KG1 (cell line): ENCODE results near the gene EPS8.

Experiments used
- DNase-seq: peaks from one replicate; lab custom pipeline; 2025; lab: John Stamatoyannopoulos, UW

EPS8 gene

DNA sequence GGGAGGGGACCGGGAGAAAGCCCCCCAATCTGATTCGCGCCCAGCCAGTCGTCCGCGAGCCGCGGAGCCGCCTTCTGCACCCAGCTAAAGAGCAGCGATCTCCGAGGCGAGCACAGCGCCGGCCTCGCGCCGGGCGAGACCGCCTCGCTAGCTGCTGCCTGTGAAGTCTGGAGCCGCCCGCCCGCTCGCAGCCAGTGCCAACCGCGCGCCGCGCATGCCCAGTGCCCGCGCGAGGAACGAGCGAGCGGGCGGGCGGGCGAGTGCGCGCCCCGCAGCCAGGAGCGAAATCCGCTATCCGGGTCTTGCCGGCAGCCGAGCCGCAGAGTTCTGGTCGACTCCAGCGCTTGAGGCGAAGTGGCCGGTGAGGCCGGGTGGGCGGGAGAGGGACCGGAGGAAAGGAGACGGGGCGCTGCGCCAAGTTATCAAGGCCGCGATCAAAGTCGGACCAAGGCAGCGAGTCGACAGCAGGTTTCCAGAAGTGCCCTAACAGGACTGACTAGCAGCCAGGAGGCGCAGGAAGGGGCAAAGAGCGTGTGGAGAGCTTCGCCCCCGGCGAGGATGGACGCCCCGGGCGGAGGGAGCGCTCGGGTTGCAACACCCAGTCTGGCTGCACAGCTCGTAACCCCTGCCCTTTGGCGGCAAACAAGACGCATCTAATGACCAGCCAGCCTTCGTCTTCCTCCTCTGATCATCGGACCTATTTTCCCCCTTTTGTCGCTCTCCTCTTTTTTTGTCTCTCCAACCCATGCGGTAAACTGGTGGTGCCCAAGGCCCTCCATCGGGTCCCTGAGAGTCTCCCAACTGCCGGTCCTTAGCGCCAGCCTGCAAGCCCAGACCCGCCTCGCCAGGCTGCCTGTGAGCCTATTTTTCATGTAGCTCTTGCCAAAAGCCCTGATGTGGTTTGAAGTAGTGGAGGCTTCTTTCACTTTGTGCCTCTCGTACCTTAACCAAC, at the start of gene EPS8:
TSS of gene EPS8 (minus strand) at position 169 of the 952 bp plus-strand sequence. CDS start 106,437 bp downstream, outside the sequence.
- DNase-seq: peak; percentile 51

DNA sequence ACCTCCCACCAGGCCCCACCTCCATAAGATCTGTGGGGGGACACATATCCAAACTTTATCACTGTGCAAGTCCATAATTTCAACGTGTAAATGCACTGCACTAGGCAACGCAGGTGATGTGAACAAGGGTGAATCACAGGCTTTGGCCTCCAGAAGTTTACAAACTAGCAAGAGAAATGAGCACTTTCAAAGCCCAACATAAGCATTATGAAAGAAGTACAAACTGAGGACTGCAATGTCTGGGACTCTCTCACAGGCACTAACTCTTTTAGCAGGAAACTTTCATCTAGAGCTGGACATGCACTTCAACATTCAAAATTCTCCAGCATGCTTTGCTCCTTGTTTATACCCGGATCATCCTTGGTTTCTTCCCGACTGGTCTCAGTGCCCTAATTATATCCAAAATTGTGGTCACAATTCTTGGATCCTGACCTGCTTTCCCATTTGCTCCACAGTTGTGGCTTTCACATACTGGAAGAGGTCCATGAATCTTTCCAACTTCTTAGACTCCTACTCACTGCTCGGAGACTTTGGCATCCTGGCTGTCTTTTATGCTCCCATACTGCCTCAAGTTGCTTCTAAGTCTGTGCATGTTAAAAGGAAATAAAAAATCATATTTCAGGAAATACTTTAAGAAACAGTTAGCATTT, 48.1 kb upstream of the EPS8 start:
- DNase-seq: no peak

DNA sequence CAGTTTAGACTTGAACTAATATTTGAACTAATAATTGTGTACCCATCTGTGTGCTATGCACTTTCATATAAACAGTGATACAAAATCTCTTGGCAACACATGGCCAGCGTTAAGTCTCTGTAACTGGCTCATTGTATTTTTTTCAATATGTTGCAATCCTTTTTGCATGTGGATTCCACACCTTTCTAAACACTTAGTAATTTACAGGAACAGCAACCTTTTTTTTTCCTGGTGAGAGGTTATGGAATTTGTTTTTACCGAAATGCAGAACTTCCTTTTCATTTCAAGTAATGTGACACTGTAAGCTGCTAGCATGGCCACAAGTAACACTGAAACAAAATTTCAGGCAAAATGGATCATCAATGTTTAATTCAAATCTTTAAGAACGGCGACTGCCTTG, 45.4 kb upstream of the EPS8 start:
- DNase-seq: no peak

GRCh38 chr12:15831315-15831978, 42.3 kb upstream of the EPS8 start:
- no peak for DNase-seq

GRCh38 chr12:15830538-15830937, 41.4 kb upstream of the EPS8 start:
- DNase-seq: no peak

DNA sequence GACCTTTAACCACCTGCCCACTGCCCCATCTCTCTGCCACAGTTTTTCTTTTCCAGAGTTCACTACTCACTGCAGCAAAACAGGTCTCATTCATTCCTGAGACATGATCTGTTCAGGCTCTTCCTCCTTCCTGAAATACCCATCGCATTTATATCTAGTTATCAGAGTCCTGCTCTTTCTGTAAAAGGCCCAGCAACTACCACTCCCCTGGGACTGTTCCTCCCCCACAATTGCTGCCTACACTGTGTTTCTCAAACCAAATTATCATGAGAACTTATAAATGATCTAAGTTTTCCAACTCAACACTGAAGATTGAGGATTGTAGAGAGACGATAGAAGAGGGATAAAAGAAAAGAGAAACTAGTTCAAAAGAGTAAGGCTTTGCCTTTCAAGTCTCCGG, 40.8 kb upstream of the EPS8 start:
- DNase-seq: no peak

GRCh38 chr12:15829255-15829654, 40.1 kb upstream of the EPS8 start:
- DNase-seq: no peak

GRCh38 chr12:15827136-15827535, 37.9 kb upstream of the EPS8 start:
- no peak for DNase-seq

- DNase-seq: no peak
These were observed 35.3 kb upstream of the EPS8 start for GRCh38 chr12:15824516-15824915.

- DNase-seq: no peak
These were observed 34.4 kb upstream of the EPS8 start for GRCh38 chr12:15823360-15824128.

- no peak for DNase-seq
These were observed 30.7 kb upstream of the EPS8 start for GRCh38 chr12:15819644-15820437.

DNA sequence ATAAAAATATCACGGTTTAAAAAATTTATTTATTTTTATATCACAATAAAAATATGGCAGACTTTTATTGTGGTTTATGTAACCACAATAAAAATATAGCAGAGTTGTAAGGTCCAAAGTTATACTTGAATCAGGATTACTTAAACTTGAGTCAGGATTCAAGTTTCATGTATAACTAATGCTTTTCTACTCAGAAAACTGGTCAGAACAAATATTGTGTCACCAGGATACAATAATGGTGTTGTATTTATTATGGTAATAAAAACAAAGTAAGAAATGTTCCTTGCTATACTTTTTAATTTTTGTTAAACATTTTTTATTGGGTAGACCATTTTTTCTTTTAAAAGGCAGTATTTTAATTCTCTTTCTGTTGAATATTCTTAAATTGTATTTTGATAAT, 29.2 kb upstream of the EPS8 start:
- no peak for DNase-seq

DNA sequence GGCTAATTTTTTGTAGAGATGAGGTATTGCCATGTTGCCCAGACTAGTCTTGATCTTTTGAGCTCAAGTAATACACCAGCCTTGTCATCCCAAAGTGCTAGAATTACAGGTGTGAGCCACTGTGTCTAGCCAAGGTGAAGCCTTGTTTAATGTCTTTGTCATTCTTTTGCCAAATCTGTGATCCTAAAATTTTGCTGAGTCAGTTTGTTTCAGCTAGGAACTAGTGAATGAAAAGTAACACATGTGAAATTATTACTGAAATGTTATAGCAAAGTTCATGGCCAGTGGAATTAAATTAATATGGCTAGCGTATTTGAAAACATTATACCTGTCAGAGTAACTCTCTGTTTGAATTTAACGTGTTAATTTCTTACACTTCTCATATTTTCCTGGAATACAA, 26.5 kb upstream of the EPS8 start:
- no peak for DNase-seq

DNA sequence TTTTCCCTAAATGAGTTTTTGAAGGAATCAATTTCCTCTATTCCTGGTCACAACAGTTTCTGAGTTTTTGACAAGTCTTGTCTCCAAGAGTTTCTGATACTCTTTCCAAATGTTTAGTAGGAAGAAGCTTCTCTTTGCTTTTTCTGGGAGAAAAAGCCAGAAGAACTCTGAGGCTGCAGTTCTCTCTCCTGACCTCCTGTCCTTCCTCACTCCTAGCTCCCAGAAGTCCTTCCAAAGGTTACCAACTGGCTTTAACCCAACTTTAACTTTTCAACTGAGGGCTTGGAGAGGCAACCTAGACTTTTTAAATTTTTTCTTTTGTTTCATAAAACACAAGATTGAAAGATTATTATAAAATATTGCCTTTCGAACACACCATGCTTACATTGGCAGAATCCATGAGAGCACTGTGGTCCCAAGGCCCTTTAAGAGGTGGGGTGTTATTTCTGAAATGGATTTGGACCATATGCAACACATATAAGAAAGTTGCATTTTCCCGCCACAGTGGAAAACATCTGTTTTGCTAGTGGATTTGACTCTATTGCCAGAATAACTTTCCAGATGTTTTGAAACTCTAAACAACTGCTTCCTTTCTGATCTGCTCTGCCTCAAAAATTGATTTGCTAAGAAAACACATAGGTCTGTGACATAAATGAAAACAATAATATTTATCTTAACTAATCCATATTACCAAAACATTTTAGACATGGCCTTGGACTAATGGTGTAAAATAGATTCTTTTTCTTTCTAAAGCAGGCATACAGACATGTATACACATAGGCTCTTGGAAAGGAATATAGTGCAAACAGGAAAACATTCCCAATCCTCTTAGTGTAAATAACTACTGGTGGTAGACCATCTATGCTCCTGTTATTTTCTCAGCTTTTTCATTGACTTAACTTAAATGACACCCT, 22.3 kb upstream of the EPS8 start:
- no peak for DNase-seq

DNA sequence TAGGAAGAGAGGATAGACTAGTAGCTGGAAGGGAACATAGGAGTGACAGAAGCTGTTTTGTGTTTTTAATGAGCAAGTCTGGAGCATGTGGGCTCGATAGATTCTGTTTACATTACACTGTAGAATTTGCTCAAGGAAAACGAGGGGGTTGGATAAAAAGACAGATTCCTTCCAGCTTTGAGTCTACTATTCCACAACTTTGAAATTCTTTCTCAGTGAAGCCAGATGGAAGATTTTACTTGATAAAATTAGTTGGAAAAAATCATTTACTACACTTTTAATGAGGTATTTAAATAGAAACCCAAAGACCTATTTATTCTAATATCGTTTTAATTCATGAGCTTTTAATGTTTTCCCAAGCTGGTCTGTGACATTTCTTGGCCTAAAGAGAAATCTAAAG, 19.5 kb upstream of the EPS8 start:
- DNase-seq: no peak

- no peak for DNase-seq
These were observed 19.1 kb upstream of the EPS8 start for GRCh38 chr12:15808250-15808649.

DNA sequence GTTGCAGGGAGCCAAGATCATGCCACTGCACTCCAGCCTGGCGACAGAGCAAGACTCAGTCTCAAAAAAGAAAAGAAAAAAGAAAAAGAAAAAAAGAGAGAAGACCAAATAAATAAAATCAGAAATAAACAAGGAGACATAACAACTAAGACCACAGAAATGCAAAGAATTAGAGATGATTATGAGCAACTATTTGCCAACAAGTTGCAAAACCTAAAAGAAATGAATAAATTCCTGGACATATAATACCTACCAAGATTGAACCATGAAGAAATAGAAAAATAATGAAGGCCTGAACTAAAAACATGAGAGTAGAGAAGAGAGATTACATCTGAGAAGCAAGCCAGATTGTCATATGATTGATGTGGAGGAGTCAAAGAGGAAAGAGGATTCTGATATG, 17.6 kb upstream of the EPS8 start:
- no peak for DNase-seq

- DNase-seq: no peak
These were observed 12.9 kb upstream of the EPS8 start for GRCh38 chr12:15801770-15802744.

DNA sequence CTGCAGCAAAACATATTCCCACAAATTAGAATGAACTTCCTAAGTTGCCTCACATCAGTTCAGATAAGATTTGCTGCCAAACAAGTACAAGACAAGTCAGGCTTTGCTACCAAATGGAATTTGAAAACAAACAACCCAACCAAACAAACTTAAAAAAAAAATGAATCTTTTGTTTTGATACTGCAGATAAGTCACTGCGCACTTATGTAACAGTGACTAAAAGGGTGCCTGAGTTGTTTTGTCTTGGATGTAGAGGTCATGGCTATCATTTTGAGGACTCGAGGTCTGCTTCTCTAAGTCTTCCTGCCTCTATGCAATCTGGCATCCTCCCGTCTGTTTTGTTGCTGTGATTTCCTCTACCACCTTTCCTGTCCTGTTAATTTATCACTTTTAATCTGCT, 11.1 kb upstream of the EPS8 start:
- no peak for DNase-seq
